Mucosa of stomach (tissue), 1 donor: ENCODE data around the gene IGFN1.

Experiments used
- H3K27me3 ChIP-seq: one replicate; pipeline ENCODE4 v1.7.0; 2013; ENCODE audit warnings: mild to moderate bottlenecking, low read length; ENCODE audit not compliant: control insufficient read depth, insufficient read depth
- H3K36me3 ChIP-seq: one replicate; pipeline ENCODE4 v1.7.0; 2013; ENCODE audit warnings: low read length; ENCODE audit not compliant: control insufficient read depth, insufficient read depth
- H3K4me1 ChIP-seq: one replicate; pipeline ENCODE4 v1.7.0; 2013; ENCODE audit warnings: mild to moderate bottlenecking, low read length; ENCODE audit not compliant: control insufficient read depth, insufficient read depth
- H3K4me3 ChIP-seq: one replicate; pipeline ENCODE4 v1.7.0; 2013; ENCODE audit warnings: low read length
- H3K9ac ChIP-seq: one replicate; pipeline ENCODE4 v1.7.0; 2013; ENCODE audit warnings: mild to moderate bottlenecking, low read length, moderate library complexity
- H3K9me3 ChIP-seq: one replicate; pipeline ENCODE4 v1.7.0; 2013; ENCODE audit warnings: mild to moderate bottlenecking, low read length, moderate library complexity; ENCODE audit not compliant: control insufficient read depth
- donor health status: Pancreatic carcinoma.

Gene IGFN1

DNA sequence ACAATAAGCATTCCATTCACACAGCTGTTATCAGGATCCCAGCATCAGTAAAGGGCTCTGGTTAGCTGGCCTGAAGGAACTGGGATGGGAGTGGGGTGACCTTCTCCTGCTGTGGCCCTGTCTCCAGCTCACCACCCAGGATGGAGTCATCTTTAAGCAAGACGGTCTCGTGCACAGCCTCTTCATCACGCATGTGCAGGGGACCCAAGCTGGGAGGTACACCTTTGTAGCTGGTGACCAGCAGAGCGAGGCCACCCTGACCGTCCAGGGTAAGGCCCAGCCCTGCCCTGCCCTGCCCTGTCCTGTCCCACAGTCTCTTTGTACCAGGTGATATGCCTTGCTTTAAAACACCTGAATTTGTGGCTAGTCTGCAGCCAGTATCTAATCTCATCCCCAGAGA is 24.3 kb downstream of the IGFN1 start:
- Histone ChIP-seq H3K27me3 (peaks cover 9% of the 10 kb centered on the region), H3K9me3 (no peaks in the 10 kb centered on the region), H3K4me3 (no peak overlapping the region), H3K4me1 (no peaks in the 10 kb centered on the region), H3K36me3 (no peaks in the 10 kb centered on the region), H3K9ac (no peak overlapping the region)

DNA sequence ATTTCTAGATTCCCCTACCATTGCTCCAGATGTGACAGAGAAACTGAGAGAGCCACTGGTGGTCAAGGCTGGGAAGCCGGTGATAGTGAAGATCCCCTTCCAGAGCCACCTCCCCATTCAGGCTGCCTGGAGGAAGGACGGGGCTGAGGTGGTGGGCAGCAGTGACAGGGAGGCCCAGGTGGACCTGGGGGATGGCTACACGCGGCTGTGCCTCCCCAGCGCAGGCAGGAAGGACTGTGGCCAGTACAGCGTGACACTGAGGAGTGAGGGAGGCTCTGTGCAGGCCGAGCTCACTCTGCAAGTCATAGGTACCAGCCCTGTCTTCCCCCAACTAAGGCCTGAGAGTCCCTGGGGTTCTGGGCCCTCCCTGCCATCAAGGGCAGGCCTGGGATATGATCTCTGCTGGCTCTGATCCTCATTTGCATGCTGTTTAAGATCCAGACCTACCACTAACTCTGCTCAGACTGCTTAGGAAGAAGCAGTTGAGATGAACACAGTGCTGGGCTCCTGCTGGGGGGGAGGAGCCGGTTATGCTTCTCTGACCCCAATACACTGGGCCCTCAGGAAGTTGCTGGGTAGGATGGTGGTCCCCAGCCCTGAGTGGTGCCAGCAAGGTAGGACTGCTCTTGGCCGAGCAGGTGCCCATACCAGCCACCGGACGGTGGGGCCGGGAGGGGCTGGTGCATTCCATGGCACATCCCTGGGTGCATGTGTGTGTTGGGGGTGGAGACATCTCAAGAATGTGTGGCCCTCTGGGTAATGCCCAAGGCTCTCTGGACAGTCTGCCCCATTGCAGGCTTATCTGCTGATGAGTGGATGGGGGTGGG is 25.1 kb downstream of the IGFN1 start:
- no peak overlapping the region for H3K9ac ChIP-seq
- no peaks in the 10 kb centered on the region for H3K9me3 ChIP-seq
- H3K4me3 ChIP-seq: no peak overlapping the region
- no peaks in the 10 kb centered on the region for H3K36me3 ChIP-seq
- no peaks in the 10 kb centered on the region for H3K4me1 ChIP-seq
- peaks cover 9% of the 10 kb centered on the region for H3K27me3 ChIP-seq

DNA sequence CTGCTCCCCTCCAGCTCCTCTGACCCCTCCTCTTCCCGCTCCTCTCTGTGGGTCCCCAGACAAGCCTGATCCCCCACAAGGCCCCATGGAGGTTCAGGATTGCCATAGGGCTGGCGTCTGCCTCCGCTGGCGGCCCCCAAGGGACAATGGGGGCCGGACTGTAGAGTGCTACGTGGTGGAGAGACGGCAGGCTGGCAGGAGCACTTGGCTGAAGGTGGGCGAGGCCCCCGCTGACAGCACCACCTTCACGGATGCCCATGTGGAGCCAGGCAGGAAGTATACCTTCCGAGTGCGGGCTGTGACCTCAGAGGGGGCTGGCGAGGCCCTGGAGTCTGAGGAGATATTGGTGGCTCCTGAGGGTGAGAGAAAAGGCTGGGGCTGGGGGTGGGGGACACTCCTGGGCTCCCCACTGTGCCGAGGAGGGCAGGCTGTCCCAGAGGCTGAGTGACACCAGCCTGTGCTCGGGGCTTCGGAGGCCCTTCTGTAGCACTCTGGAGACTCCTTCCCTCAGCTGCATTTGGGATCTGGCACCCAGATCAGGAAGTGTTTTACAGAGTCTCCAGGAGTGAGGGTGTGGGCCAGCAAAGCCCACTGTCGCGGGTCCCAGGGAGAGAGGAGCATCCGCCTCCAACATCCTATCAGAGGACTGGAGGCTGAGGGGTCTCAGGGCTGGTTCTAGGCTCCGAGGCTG is 25.9 kb downstream of the IGFN1 start:
- H3K4me1 ChIP-seq: no peaks in the 10 kb centered on the region
- peaks cover 7% of the 10 kb centered on the region for H3K27me3 ChIP-seq
- H3K9me3 ChIP-seq: no peaks in the 10 kb centered on the region
- no peak overlapping the region for H3K4me3 ChIP-seq
- no peaks in the 10 kb centered on the region for H3K36me3 ChIP-seq
- H3K9ac ChIP-seq: no peak overlapping the region

DNA sequence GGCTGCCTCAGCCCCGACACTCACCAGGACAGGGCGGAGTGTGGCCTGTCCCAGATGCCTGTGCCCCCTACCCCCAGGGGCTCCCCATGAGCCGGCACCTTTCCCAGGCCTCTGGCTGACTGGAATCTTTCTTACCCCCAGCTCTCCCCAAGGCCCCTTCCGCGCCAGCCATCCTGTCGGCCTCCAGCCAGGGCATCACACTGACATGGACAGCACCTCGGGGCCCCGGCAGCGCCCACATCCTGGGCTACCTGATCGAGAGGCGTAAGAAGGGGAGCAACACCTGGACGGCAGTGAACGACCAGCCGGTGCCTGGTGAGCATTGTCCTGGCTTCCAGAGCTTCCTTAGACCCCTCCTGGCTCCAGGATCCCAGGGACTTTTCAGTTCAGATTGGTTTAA is 26.5 kb downstream of the IGFN1 start:
- no peaks in the 10 kb centered on the region for H3K4me1 ChIP-seq
- H3K4me3 ChIP-seq: no peak overlapping the region
- H3K9me3 ChIP-seq: no peaks in the 10 kb centered on the region
- H3K9ac ChIP-seq: no peak overlapping the region
- H3K27me3 ChIP-seq: peaks cover 3% of the 10 kb centered on the region
- no peaks in the 10 kb centered on the region for H3K36me3 ChIP-seq

DNA sequence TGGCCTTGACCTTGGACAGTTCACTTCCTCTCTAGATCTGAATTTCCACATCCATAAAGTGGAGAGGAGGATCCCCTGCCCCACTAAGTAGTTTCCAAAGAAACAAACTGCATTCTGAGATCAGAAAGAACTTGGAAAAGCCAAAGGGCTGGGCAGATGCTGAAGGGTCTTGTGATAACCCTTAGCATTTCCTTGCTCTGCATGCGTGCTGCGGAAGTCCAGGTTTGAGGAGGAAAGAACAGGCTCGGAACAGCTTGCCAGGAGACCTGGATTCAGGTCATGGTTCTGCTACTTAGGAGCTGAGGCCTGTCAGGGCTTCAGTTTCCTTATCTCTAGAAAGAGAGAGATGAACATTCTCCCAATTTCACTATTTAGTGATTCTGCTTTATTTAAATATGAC is 27.2 kb downstream of the IGFN1 start:
- Histone ChIP-seq H3K4me3 (no peak overlapping the region), H3K9ac (no peak overlapping the region), H3K36me3 (no peaks in the 10 kb centered on the region), H3K9me3 (no peaks in the 10 kb centered on the region), H3K27me3 (peaks cover 3% of the 10 kb centered on the region), H3K4me1 (no peaks in the 10 kb centered on the region)

DNA sequence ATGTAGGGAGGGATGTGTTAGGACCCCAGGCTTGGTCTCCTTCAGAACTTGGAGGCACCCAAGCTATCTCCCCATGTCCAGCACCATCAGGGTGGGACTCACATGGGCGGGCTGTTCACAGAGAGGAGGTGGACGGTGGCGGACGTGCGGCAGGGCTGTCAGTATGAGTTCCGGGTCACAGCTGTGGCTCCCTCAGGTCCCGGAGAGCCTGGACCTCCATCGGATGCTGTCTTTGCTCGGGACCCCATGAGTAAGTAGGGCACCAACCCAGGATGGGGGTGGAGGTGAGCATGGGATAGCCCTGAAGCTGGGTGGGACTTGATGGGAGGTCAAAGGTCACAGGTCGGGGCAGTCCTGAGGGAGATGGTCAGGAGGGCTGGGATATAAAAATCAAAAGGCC is 27.8 kb downstream of the IGFN1 start:
- Histone ChIP-seq H3K36me3 (no peaks in the 10 kb centered on the region), H3K27me3 (peaks cover 2% of the 10 kb centered on the region), H3K9me3 (no peaks in the 10 kb centered on the region), H3K4me3 (no peak overlapping the region), H3K4me1 (no peaks in the 10 kb centered on the region), H3K9ac (no peak overlapping the region)

DNA sequence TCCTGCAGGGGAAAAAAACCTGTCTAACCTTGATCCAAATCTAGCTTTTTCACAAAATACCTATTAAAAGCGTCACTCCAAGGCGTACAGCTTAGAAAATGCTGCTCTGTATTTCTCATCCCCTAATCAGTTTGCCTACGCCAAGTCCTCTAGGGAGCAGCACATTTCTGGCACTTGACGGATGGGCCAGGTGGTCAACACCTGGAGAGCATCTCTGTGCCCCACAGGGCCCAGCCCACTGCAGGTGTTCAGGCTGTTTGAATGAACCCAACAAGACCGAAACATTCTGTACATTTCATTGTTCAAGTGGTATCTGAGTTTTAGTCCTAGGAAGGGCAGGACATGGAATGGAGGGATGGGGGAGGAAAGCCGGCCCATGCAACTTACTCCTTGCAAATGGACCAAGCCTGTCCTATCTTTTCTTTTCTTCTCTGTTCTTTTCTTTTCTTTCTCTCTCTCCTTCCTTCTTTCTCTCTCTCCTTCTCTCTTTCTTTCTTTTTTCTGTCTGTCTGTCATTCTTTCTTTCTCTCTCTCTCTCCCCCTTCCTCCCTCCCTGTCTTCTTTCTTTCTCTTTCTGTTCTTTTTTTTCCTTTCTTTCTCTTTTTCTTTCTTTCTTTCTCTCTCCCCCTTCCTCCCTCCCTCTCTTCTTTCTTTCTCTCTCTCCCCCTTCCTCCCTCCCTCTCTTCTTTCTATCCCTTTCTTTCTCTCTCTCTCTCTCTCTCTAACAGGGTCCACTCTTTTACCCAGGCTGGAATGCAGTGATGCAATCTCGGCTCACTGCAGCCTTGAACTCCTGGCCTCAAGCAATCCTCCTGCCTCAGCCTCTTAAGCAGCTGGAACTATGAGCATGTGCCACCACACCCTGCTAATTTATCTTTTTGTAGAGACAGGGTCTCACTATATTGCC is 29.1 kb downstream of the IGFN1 start:
- H3K9ac ChIP-seq: no peak overlapping the region
- no peak overlapping the region for H3K4me3 ChIP-seq
- H3K4me1 ChIP-seq: no peaks in the 10 kb centered on the region
- H3K27me3 ChIP-seq: no peaks in the 10 kb centered on the region
- H3K9me3 ChIP-seq: no peaks in the 10 kb centered on the region
- H3K36me3 ChIP-seq: no peaks in the 10 kb centered on the region

DNA sequence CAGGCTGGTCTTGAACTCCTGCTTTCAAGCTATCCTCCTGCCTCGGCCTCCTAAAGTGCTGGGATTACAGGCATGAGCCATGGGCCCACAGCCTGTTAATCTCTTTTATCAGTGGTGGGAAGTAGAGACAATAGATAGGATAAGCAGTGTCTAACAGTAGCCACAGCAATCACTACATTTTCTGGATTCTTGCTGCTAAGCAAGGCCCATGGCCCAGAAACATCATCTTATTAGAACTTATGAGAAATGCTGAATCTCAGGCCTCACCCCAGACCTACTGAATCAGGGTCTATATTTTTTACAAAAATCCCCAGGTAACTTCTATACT is 29.7 kb downstream of the IGFN1 start:
- Histone ChIP-seq H3K27me3 (no peaks in the 10 kb centered on the region), H3K9ac (no peak overlapping the region), H3K36me3 (no peaks in the 10 kb centered on the region), H3K9me3 (no peaks in the 10 kb centered on the region), H3K4me1 (no peaks in the 10 kb centered on the region), H3K4me3 (no peak overlapping the region)

DNA sequence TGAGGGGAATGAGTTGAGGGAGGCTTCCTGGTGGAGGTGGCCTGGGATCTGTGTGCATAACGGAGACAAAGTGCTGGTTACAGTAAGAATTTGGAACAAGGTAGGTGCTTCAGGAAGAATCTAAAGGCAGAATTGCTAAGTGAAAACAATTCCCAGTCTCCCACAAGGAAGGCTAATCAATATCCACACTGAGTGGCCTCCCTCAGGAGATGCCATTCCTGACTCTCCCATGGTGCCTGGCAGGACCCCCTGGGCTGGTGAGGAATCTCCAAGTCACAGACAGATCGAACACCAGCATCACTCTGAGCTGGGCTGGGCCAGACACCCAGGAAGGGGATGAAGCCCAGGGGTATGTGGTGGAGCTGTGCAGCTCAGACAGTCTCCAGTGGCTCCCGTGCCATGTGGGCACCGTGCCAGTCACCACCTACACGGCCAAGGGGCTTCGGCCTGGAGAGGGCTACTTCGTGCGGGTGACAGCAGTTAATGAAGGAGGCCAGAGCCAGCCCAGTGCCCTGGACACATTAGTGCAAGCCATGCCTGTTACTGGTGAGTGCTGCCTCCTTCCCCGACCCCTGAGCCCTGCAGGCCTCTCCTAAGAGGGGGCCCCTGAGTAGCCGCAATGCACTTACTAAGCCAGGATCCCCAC is 30.7 kb downstream of the IGFN1 start:
- no peaks in the 10 kb centered on the region for H3K9me3 ChIP-seq
- no peak overlapping the region for H3K4me3 ChIP-seq
- no peak overlapping the region for H3K9ac ChIP-seq
- no peaks in the 10 kb centered on the region for H3K4me1 ChIP-seq
- H3K36me3 ChIP-seq: no peaks in the 10 kb centered on the region
- no peaks in the 10 kb centered on the region for H3K27me3 ChIP-seq

DNA sequence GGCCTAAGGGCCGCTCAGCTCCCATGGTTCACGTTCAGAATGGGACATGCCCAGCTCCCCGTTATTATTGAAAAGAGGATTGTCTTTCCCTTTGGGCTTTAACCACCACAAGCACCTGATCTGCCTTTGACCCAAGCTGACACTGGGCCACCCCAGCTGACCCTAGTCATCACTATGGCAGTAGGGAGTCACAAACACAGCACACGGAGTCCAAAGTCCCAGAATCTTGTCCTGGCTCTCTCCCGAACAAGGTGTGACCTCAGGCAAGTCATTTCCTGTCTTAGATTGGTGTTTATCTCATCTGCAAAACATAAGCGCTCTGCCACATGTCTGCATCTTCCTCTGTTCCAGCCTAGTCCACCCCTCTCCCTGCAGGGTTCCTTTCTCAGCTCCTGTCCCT is 31.5 kb downstream of the IGFN1 start:
- no peaks in the 10 kb centered on the region for H3K4me1 ChIP-seq
- H3K27me3 ChIP-seq: no peaks in the 10 kb centered on the region
- no peaks in the 10 kb centered on the region for H3K9me3 ChIP-seq
- H3K4me3 ChIP-seq: no peak overlapping the region
- H3K36me3 ChIP-seq: no peaks in the 10 kb centered on the region
- H3K9ac ChIP-seq: no peak overlapping the region

DNA sequence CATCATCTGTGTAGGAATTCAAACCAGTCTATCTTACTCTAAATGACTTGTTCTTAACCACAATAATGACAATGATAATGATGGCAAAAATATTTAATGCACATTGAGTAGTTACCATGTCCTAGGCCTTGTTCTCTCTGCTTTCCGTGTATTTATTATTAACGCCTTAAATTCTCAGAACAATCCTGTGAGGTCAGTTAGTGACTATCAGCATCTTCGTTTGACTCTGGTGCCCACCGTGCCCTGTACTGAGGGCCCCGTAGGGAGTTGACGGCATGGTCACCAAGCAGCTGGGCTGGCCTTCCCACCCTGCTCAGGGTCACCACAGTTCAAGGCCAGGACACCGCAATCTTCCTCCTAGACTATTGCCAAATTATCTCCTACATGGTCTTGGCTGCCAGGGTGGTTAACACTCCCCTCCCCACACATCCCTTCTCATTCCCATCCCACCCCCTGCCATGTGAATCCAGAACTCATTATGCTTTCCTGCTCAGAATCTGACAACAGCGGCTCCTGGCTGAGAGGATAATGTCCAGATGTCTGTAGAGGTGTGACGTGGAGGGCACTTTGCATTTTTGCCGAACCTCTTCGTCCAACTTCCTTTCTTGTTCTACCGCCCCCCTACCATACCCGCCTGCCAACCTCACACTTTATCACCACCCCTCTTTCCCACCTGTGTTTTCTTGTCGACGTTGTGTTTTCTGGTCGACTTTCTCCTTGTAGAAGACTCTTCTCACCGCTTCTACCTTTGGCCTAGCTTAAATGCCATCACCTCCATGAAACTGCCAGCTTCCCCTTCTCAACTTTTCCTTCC is 33.4 kb downstream of the IGFN1 start:
- no peaks in the 10 kb centered on the region for H3K36me3 ChIP-seq
- H3K9ac ChIP-seq: no peak overlapping the region
- H3K4me1 ChIP-seq: no peaks in the 10 kb centered on the region
- no peaks in the 10 kb centered on the region for H3K27me3 ChIP-seq
- no peak overlapping the region for H3K4me3 ChIP-seq
- H3K9me3 ChIP-seq: no peaks in the 10 kb centered on the region
